Hepatocyte (in vitro differentiated cells): Measurements from ENCODE around the gene POU2AF1. TPM values are rescaled to one million over a fixed set of nuclear protein-coding genes. Genes with fewer than 3 reads are reported as not detected.

ENCODE experiments used
- DNase-seq: peaks from one replicate; pipeline ENCODE4 v3.0.0-alpha.2; 2016; ENCODE audit warnings: low spot score
- H2AFZ ChIP-seq: fragments of 200-600 bp; sonication (generic); 2 replicates; pipeline ENCODE4 v1.6.0; 2016; ENCODE audit warnings: antibody characterized with exemption, mild to moderate bottlenecking
- H3K27ac ChIP-seq: fragments of 200-600 bp; sonication (generic); 2 replicates; pipeline ENCODE4 v1.5.1; 2016; ENCODE audit warnings: mild to moderate bottlenecking
- H3K27me3 ChIP-seq: fragments of 200-600 bp; sonication (generic); 2 replicates; pipeline ENCODE4 v1.6.1; 2016
- H3K36me3 ChIP-seq: fragments of 200-600 bp; sonication (generic); replicated peaks from 2 replicates; pipeline ENCODE4 v1.5.1; 2016; ENCODE audit warnings: low read depth; ENCODE audit not compliant: insufficient read depth
- H3K4me1 ChIP-seq: fragments of 200-600 bp; sonication (generic); 2 replicates; pipeline ENCODE4 v1.5.1; 2016; ENCODE audit warnings: mild to moderate bottlenecking, moderate library complexity; ENCODE audit not compliant: insufficient read depth
- H3K4me2 ChIP-seq: fragments of 200-600 bp; sonication (generic); 2 replicates; pipeline ENCODE4 v1.6.0; 2016
- H3K4me3 ChIP-seq: fragments of 200-600 bp; sonication (generic); 2 replicates; pipeline ENCODE4 v1.5.1; 2016; ENCODE audit warnings: mild to moderate bottlenecking
- H3K79me2 ChIP-seq: fragments of 200-600 bp; sonication (generic); 2 replicates; pipeline ENCODE4 v1.6.0; 2017; ENCODE audit warnings: mild to moderate bottlenecking
- H3K9me2 ChIP-seq: fragments of 200-600 bp; sonication (generic); replicated peaks from 2 replicates; pipeline ENCODE4 v1.6.0; 2017; ENCODE audit warnings: mild to moderate bottlenecking; ENCODE audit not compliant: insufficient read depth
- H3K9me3 ChIP-seq: fragments of 200-600 bp; sonication (generic); 2 replicates; pipeline ENCODE4 v1.5.1; 2016; ENCODE audit warnings: low read depth, mild to moderate bottlenecking
- H4K20me1 ChIP-seq: fragments of 200-600 bp; sonication (generic); 2 replicates; pipeline ENCODE4 v1.6.0; 2016; ENCODE audit warnings: mild to moderate bottlenecking; ENCODE audit not compliant: insufficient read depth, poor library complexity, severe bottlenecking
- EZH2 ChIP-seq: fragments of 200-600 bp; sonication (generic); IDR thresholded peaks from 2 replicates; pipeline ENCODE4 v1.6.1; 2016; ENCODE audit warnings: antibody characterized with exemption, mild to moderate bottlenecking, borderline replicate concordance
- EZH2phosphoT487 ChIP-seq: fragments of 200-600 bp; sonication (generic); IDR thresholded peaks from one replicate; pipeline ENCODE4 v1.6.1; 2018; ENCODE audit warnings: antibody characterized with exemption, mild to moderate bottlenecking, low read depth, moderate library complexity; ENCODE audit not compliant: unreplicated experiment, severe bottlenecking
- WGBS: methylation state at CpG from one replicate; pipeline ENCODE4 v1.1.6; 2016; ENCODE audit warnings: low lambda C conversion rate; ENCODE audit errors: missing lambda C conversion rate; 5-methylcytosine and 5-hydroxymethylcytosine counted together
- polyA plus RNA-seq: library from polyadenylated mRNA; unstranded; fragments of >200 nt; fragmentation: Nextera tagmentation; extraction: Ambion mirVana; gene quantifications from 2 replicates; pipeline ENCODE4 v1.2.1, GENCODE V29; 2016
- total RNA-seq: library from RNA; depleted of rRNA; stranded (reverse); fragments of >200 nt; gene quantifications from 2 replicates; pipeline ENCODE4 v1.2.3, GENCODE V29; 2014
- TF ChIP-seq, protein P1 (sequence below): fragments of 200-600 bp; sonication (generic); IDR thresholded peaks from 2 replicates; pipeline ENCODE4 v1.5.1; 2016; ENCODE audit warnings: antibody characterized with exemption, mild to moderate bottlenecking; ENCODE audit not compliant: poor library complexity

POU2AF1 gene
- total and polyA plus RNA-seq, 2 experiments from 2014 or later: 0.06 to 0.23 TPM

DNA sequence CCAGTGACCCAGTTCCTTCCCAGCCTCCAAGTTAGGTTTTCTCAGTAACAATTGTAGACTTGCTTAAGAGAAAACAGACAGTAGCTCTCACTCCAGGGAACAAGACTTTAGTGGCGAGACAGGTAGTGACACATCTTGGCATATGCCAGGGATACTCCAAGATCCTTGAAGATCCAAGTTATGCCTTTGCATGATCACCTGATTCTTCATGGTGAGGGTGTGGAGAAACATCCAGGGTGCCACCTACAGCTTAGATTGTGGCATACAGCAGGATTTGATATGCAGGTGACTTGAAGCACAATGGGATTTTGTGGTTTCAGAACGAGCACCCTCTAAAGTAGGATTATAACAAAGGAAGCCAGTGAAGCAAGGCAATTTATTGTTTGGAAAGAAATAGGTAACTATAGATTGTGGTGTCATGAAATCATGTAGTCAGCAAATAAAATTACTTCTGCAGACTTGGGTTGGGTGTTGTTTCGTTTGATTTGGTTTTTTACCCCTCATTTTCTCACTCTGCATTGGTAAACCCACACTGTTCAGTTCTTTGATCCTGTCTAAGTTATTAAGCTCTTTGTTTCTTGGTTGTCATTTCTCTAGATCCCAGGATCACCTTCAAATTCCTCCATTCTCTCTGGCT, 71.5 kb downstream of the POU2AF1 start:
- no peak overlapping the region for H2AFZ ChIP-seq
- peaks cover 16% of the 10 kb centered on the region for H3K4me1 ChIP-seq
- H3K4me3 ChIP-seq: no peak overlapping the region
- no peaks in the 10 kb centered on the region for H3K9me3 ChIP-seq
- H4K20me1 ChIP-seq: no peaks in the 10 kb centered on the region
- no peaks in the 10 kb centered on the region for H3K36me3 ChIP-seq
- no peaks in the 10 kb centered on the region for H3K27me3 ChIP-seq
- H3K4me2 ChIP-seq: no peak overlapping the region
- DNase-seq: no peak
- H3K79me2 ChIP-seq: no peaks in the 10 kb centered on the region
- H3K9me2 ChIP-seq: no peaks in the 10 kb centered on the region
- TF ChIP-seq, protein P1, sequence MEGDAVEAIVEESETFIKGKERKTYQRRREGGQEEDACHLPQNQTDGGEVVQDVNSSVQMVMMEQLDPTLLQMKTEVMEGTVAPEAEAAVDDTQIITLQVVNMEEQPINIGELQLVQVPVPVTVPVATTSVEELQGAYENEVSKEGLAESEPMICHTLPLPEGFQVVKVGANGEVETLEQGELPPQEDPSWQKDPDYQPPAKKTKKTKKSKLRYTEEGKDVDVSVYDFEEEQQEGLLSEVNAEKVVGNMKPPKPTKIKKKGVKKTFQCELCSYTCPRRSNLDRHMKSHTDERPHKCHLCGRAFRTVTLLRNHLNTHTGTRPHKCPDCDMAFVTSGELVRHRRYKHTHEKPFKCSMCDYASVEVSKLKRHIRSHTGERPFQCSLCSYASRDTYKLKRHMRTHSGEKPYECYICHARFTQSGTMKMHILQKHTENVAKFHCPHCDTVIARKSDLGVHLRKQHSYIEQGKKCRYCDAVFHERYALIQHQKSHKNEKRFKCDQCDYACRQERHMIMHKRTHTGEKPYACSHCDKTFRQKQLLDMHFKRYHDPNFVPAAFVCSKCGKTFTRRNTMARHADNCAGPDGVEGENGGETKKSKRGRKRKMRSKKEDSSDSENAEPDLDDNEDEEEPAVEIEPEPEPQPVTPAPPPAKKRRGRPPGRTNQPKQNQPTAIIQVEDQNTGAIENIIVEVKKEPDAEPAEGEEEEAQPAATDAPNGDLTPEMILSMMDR: no peak
- TF ChIP-seq EZH2phosphoT487: no peak
- H3K27ac ChIP-seq: no peak overlapping the region
- WGBS: 81% methylated on average over 3 of the region's 3 CpGs

DNA sequence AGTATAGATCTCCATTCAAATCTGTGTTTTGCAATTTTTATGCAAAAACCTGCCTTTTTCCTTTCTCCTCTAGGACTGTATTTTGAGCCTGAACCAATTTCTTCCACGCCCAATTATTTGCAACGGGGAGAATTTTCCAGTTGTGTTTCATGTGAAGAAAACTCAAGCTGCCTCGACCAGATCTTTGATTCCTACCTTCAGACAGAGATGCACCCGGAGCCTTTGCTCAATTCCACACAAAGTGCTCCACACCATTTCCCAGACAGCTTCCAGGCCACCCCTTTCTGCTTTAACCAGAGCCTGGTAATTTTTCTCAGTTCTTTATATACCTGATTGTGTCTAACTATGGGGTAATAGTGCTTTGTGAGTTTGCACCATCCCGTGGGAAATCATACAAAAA, 72.8 kb downstream of the POU2AF1 start:
- H3K79me2 ChIP-seq: no peaks in the 10 kb centered on the region
- no peaks in the 10 kb centered on the region for H3K9me2 ChIP-seq
- H3K27ac ChIP-seq: no peak overlapping the region
- no peaks in the 10 kb centered on the region for H3K9me3 ChIP-seq
- no peaks in the 10 kb centered on the region for H4K20me1 ChIP-seq
- no peak overlapping the region for H2AFZ ChIP-seq
- H3K36me3 ChIP-seq: no peaks in the 10 kb centered on the region
- DNase-seq: no peak
- TF ChIP-seq EZH2phosphoT487: no peak
- WGBS: 83% methylated on average over 5 of the region's 5 CpGs
- H3K4me2 ChIP-seq: no peak overlapping the region
- no peaks in the 10 kb centered on the region for H3K27me3 ChIP-seq
- peaks cover 16% of the 10 kb centered on the region for H3K4me1 ChIP-seq
- H3K4me3 ChIP-seq: no peak overlapping the region

DNA sequence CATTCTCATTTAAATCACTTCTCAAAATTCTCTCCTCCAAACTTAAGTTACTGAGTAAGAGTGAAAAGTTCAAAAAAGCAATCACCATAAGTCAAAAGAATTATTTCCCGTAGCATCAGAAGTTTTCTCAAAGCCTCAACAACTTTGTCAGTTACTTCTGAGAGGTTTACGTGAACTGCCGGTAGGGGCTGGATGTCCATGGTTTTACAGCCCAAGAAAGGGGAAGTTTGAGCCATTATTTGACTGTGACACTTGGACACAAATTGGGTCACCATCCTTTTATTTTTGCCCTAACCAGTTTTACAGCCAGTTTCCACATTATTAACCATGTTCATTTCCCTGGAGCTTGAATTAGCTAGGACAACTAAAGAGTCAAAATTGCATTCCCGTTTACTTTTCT, 73.2 kb downstream of the POU2AF1 start:
- no peaks in the 10 kb centered on the region for H4K20me1 ChIP-seq
- WGBS: 86% methylated on average over 4 of the region's 4 CpGs

DNA sequence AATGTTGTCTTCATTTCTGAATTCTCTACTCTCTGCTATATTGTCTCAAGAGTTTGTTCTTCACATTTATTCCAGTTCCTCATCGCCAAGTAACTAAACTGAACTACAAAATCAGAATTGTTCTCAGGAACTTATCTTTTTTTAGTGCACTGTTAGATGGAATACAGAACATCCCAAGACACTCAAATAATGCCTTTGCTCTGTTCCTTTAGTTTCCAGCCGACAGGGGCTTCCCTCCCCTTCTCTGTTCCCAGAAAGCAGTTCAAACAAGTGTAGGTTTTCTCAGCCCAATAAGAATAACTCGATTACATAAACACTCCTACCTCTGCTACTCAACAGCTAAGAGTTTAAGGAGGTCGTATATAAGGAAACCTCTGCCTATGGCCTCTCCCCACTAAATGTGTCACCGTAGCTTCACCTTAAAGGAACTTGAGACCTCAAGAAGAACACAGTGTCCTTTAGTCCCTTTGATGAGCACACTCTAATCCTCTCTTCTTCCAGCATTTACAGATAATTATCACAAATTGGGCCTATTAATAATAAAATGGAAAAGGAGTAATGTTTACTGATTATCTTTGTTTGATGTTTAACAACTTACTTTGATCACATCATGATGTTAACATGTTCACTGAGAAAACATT, 73.8 kb downstream of the POU2AF1 start:
- Histone ChIP-seq H4K20me1 (no peaks in the 10 kb centered on the region), H3K79me2 (no peaks in the 10 kb centered on the region), H2AFZ (no peak overlapping the region), H3K9me3 (no peaks in the 10 kb centered on the region), H3K27ac (no peak overlapping the region), H3K4me1 (peaks cover 16% of the 10 kb centered on the region), H3K36me3 (no peaks in the 10 kb centered on the region), H3K4me2 (no peak overlapping the region), H3K27me3 (peaks cover 1% of the 10 kb centered on the region), H3K9me2 (no peaks in the 10 kb centered on the region), H3K4me3 (no peak overlapping the region)
- WGBS: 80% methylated on average over 5 of the region's 5 CpGs
- TF ChIP-seq EZH2 (no peak), EZH2phosphoT487 (no peak)
- TF ChIP-seq, protein P1: no peak
- DNase-seq: no peak

More for the DNA sequence above, 73.2 kb downstream of the POU2AF1 start:
- TF ChIP-seq EZH2 (no peak), EZH2phosphoT487 (no peak)
- TF ChIP-seq, protein P1: no peak
- Histone ChIP-seq H3K9me3 (no peaks in the 10 kb centered on the region), H3K27me3 (no peaks in the 10 kb centered on the region), H3K9me2 (no peaks in the 10 kb centered on the region), H3K79me2 (no peaks in the 10 kb centered on the region), H3K4me2 (no peak overlapping the region), H3K4me1 (peaks cover 16% of the 10 kb centered on the region), H3K4me3 (no peak overlapping the region), H3K36me3 (no peaks in the 10 kb centered on the region), H2AFZ (no peak overlapping the region), H3K27ac (no peak overlapping the region)
- no peak for DNase-seq
